WTC11 (cell line): Measurements from ENCODE around the gene DUS1L. TPM values are rescaled to one million over a fixed set of nuclear protein-coding genes. Genes with fewer than 3 reads are reported as not detected.

Experiments used
- AFF4 ChIP-seq: sonication (generic); formaldehyde crosslinking; IDR thresholded peaks from 2 replicates; pipeline ENCODE4 v1.8.1; 2023; ENCODE audit warnings: mild to moderate bottlenecking, missing genetic modification reagents, borderline replicate concordance
- ARID4B ChIP-seq: sonication (generic); formaldehyde crosslinking; IDR thresholded peaks from 2 replicates; pipeline ENCODE4 v1.8.0; 2023; ENCODE audit warnings: missing genetic modification reagents, mild to moderate bottlenecking, borderline replicate concordance
- ATF2 ChIP-seq: sonication (generic); formaldehyde crosslinking; IDR thresholded peaks from 2 replicates; pipeline ENCODE4 v1.8.1; 2022; ENCODE audit warnings: low read depth, missing genetic modification reagents, borderline replicate concordance
- CTCF ChIP-seq: fragments of 200-600 bp; IDR thresholded peaks from 2 replicates; pipeline ENCODE4 v1.8.0; 2022; ENCODE audit warnings: antibody characterized with exemption
- EMX1 ChIP-seq: fragments of 250-450 bp; sonication (Bioruptor Pico); IDR thresholded peaks from 2 replicates; pipeline ENCODE4 v1.8.0; 2021; ENCODE audit warnings: mild to moderate bottlenecking
- ERG ChIP-seq: fragments of 250-450 bp; sonication (Bioruptor Pico); IDR thresholded peaks from 2 replicates; pipeline ENCODE4 v1.8.0; 2021; ENCODE audit warnings: mild to moderate bottlenecking
- ESRRA ChIP-seq: sonication (generic); formaldehyde crosslinking; IDR thresholded peaks from 2 replicates; pipeline ENCODE4 v1.8.1; 2022; ENCODE audit warnings: mild to moderate bottlenecking, missing genetic modification reagents, borderline replicate concordance
- KAT7 ChIP-seq: sonication (generic); formaldehyde crosslinking; IDR thresholded peaks from 2 replicates; pipeline ENCODE4 v1.8.1; 2023; ENCODE audit warnings: missing genetic modification reagents, mild to moderate bottlenecking, borderline replicate concordance
- NFATC4 ChIP-seq: fragments of 250-450 bp; sonication (Bioruptor Pico); IDR thresholded peaks from 2 replicates; pipeline ENCODE4 v1.9.0; 2021; ENCODE audit warnings: mild to moderate bottlenecking
- PRRX2 ChIP-seq: fragments of 250-450 bp; sonication (Bioruptor Pico); IDR thresholded peaks from 2 replicates; pipeline ENCODE4 v1.8.0; 2021; ENCODE audit warnings: mild to moderate bottlenecking
- ZNF219 ChIP-seq: sonication (generic); formaldehyde crosslinking; IDR thresholded peaks from 2 replicates; pipeline ENCODE4 v1.8.0; 2023; ENCODE audit warnings: missing genetic modification reagents, mild to moderate bottlenecking, borderline replicate concordance
- ZNF512 ChIP-seq: sonication (generic); formaldehyde crosslinking; IDR thresholded peaks from 2 replicates; pipeline ENCODE4 v1.8.1; 2022; ENCODE audit warnings: missing genetic modification reagents, borderline replicate concordance
- total RNA-seq: library from RNA; stranded (reverse); gene quantifications from 3 replicates; pipeline ENCODE4 v1.2.3, GENCODE V29; 2021

The DUS1L gene
- total RNA-seq, 1 experiment from 2014 or later: 120 TPM

GRCh38 chr17:82019690-82020571, 45.7 kb downstream of the DUS1L start (continued):
- no peak for TF ChIP-seq ARID4B
- no peak for TF ChIP-seq AFF4 (CRISPR knock-in tag)
- no peak for TF ChIP-seq KAT7
- TF ChIP-seq ESRRA: no peak
- peak; percentile 85 for TF ChIP-seq CTCF
- TF ChIP-seq ERG (CRISPR knock-in tag): no peak
- TF ChIP-seq PRRX2 (CRISPR knock-in tag): no peak
- no peak for TF ChIP-seq ZNF512
- no peak for TF ChIP-seq ZNF219 (CRISPR knock-in tag)
- no peak for TF ChIP-seq ATF2 (CRISPR knock-in tag)
- TF ChIP-seq NFATC4: 0 out of 2 replicates have a peak, but pooled peaks have one; percentile 45
- no peak for TF ChIP-seq EMX1
